MCF 10A (cell line): ENCODE measurements around the gene TUBGCP3. TPM values are rescaled to one million over a fixed set of nuclear protein-coding genes. Genes with fewer than 3 reads are reported as not detected.
A peak's percentile ranks its signal among the peaks of the same experiment; 100 is the strongest.

ENCODE experiments used
- BruUV-seq: library from RNA; stranded (reverse); fragments of 400-500 nt; replicated peaks from 2 replicates; lab custom pipeline; 2021; lab: Mats Ljungman, UMichigan
- CTCF ChIA-PET: fragments of 300-600 bp; sonication (Branson Sonifier 250); formaldehyde crosslinking; extraction: SDS; loops from one replicate; lab custom pipeline; 2021; ENCODE audit warnings: antibody characterized with exemption, inconsistent platforms; lab: Yijun Ruan, JAX
- POLR2A ChIA-PET: fragments of 300-600, 350-650 bp; sonication (Branson Sonifier 250); formaldehyde crosslinking; extraction: SDS; loops from one replicate; lab custom pipeline; 2020; ENCODE audit warnings: antibody characterized with exemption, inconsistent platforms; lab: Yijun Ruan, JAX
- DNase-seq: peaks from one replicate; pipeline ENCODE4 v3.0.0-alpha.2; 2018; ENCODE audit not compliant: unreplicated experiment
- H3K27ac Mint-ChIP-seq: one replicate; pipeline ENCODE4 v1.8.0; 2022; ENCODE audit warnings: mild to moderate bottlenecking, low read depth, mixed read lengths; ENCODE audit not compliant: unreplicated experiment
- H3K27me3 Mint-ChIP-seq: one replicate; pipeline ENCODE4 v1.8.0; 2022; ENCODE audit warnings: mixed read lengths; ENCODE audit not compliant: insufficient read depth, unreplicated experiment
- H3K36me3 Mint-ChIP-seq: one replicate; pipeline ENCODE4 v1.8.0; 2022; ENCODE audit warnings: mild to moderate bottlenecking, moderate library complexity, mixed read lengths; ENCODE audit not compliant: insufficient read depth, unreplicated experiment
- H3K4me1 Mint-ChIP-seq: one replicate; pipeline ENCODE4 v1.8.0; 2022; ENCODE audit warnings: mixed read lengths; ENCODE audit not compliant: insufficient read depth, unreplicated experiment
- H3K4me3 Mint-ChIP-seq: one replicate; pipeline ENCODE4 v1.8.0; 2022; ENCODE audit warnings: mild to moderate bottlenecking, moderate library complexity, mixed read lengths; ENCODE audit not compliant: unreplicated experiment
- H3K9me3 Mint-ChIP-seq: one replicate; pipeline ENCODE4 v1.8.0; 2022; ENCODE audit warnings: mixed read lengths; ENCODE audit not compliant: unreplicated experiment
- intact Hi-C: fragments of 100-400 bp; cut with micrococcal nuclease; formaldehyde crosslinking; loops from 2 replicates; pipeline ENCODE4 v1.14.1; 2022
- total RNA-seq: library from RNA; stranded (reverse); gene quantifications from 2 replicates; pipeline ENCODE4 v1.2.3, GENCODE V29; 2022
- TF ChIP-seq, protein P1 (sequence below): fragments of 200-600 bp; IDR thresholded peaks from one replicate; pipeline ENCODE4 v1.8.0; 2022; ENCODE audit warnings: antibody characterized with exemption, mild to moderate bottlenecking; ENCODE audit not compliant: unreplicated experiment

The TUBGCP3 gene
- total RNA-seq, 1 experiment from 2014 or later = 35.7 TPM

GRCh38 chr13:112510002-112510780, 77.8 kb downstream of the TUBGCP3 start:
- POLR2A ChIA-PET = interaction anchor here (0.6 kb wide), 1 partner anchor 66 kb away, joined by 4 read pairs; no protein-coding TSS in a partner anchor
- DNase-seq = peak; percentile 53
- BruUV-seq = no TSS peak
- intact Hi-C loops = loop anchor here (1.0 to 5.0 kb wide), 3 partner anchors 97 to 1036 kb away; no protein-coding TSS in a partner anchor
- TF ChIP-seq, protein P1, sequence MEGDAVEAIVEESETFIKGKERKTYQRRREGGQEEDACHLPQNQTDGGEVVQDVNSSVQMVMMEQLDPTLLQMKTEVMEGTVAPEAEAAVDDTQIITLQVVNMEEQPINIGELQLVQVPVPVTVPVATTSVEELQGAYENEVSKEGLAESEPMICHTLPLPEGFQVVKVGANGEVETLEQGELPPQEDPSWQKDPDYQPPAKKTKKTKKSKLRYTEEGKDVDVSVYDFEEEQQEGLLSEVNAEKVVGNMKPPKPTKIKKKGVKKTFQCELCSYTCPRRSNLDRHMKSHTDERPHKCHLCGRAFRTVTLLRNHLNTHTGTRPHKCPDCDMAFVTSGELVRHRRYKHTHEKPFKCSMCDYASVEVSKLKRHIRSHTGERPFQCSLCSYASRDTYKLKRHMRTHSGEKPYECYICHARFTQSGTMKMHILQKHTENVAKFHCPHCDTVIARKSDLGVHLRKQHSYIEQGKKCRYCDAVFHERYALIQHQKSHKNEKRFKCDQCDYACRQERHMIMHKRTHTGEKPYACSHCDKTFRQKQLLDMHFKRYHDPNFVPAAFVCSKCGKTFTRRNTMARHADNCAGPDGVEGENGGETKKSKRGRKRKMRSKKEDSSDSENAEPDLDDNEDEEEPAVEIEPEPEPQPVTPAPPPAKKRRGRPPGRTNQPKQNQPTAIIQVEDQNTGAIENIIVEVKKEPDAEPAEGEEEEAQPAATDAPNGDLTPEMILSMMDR = peak; percentile 52
- Mint-ChIP-seq H3K36me3 (peaks cover 37% of the 10 kb centered on the region), H3K4me1 (no peaks in the 10 kb centered on the region), H3K4me3 (no peak overlapping the region), H3K27me3 (no peaks in the 10 kb centered on the region), H3K27ac (peak overlapping the region; percentile 25), H3K9me3 (no peaks in the 10 kb centered on the region)
- CTCF ChIA-PET = interaction anchor here (1.3 kb wide), 1 partner anchor 9 kb away, joined by 5 read pairs; no protein-coding TSS in a partner anchor

DNA sequence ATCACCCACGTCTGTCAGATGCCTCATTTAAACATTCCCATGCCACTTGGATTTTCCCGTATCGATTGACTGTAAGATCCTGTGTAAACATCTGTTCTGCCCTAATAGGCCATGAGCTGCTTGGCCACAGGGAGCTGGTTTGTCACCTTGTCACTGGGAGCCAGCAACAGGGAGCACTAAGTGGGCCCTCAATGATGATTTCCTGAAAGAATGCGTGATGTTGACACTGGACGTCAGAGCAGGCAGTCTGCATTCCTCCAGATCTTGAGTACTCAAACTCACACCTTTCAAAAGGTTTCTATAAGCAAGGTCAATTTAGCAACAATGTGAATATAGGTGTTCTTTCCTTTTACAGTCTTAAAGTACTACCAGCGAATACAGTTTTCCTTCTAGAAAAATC, 78.8 kb downstream of the TUBGCP3 start:
- BruUV-seq = no TSS peak
- intact Hi-C loops = no loop called here
- peaks cover 38% of the 10 kb centered on the region for H3K36me3 Mint-ChIP-seq
- H3K9me3 Mint-ChIP-seq = no peaks in the 10 kb centered on the region
- CTCF ChIA-PET = no interaction called here
- DNase-seq = no peak
- no peaks in the 10 kb centered on the region for H3K4me1 Mint-ChIP-seq
- no peak overlapping the region for H3K4me3 Mint-ChIP-seq
- H3K27ac Mint-ChIP-seq = peak overlapping the region; percentile 10
- TF ChIP-seq, protein P1 = no peak
- POLR2A ChIA-PET = no interaction called here
- H3K27me3 Mint-ChIP-seq = no peaks in the 10 kb centered on the region

- TF ChIP-seq, protein P1 = no peak
- intact Hi-C loops = no loop called here
- Mint-ChIP-seq H3K4me3 (no peak overlapping the region), H3K36me3 (peaks cover 68% of the 10 kb centered on the region), H3K27ac (no peak overlapping the region), H3K9me3 (no peaks in the 10 kb centered on the region), H3K4me1 (no peaks in the 10 kb centered on the region), H3K27me3 (no peaks in the 10 kb centered on the region)
- DNase-seq = no peak
- BruUV-seq = no TSS peak
- ChIA-PET CTCF (interaction anchor here (0.6 kb wide), 2 partner anchors 63 to 179 kb away, joined by 3 read pairs; no protein-coding TSS in a partner anchor), POLR2A (no interaction called here)
Measured at GRCh38 chr13:112506046-112506445, 81.9 kb downstream of the TUBGCP3 start.

DNA sequence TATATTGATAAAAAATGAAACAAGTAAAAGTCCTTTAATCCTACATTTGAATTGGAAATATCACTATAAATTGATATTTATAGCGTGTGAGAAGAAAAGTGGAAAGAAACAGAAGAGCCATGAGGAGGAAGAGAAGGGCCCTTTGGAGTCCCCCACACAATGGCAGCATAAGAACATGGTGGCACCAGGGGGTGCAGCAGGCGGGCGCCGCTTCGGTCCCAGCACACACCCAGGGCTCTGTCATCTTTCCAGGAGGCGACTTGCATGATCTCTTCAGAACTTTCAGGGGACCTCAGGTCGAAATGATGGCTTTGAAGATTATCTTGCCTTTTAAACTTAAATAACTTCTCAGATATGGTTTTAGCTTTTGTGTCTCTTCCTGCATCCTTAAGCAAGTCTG, 91.8 kb downstream of the TUBGCP3 start:
- intact Hi-C loops = no loop called here
- no peak overlapping the region for H3K27ac Mint-ChIP-seq
- H3K27me3 Mint-ChIP-seq = no peaks in the 10 kb centered on the region
- BruUV-seq = no TSS peak
- H3K36me3 Mint-ChIP-seq = peaks cover 48% of the 10 kb centered on the region
- ChIA-PET CTCF (no interaction called here), POLR2A (no interaction called here)
- H3K4me1 Mint-ChIP-seq = no peaks in the 10 kb centered on the region
- no peak for DNase-seq
- no peaks in the 10 kb centered on the region for H3K9me3 Mint-ChIP-seq
- TF ChIP-seq, protein P1 = no peak
- H3K4me3 Mint-ChIP-seq = no peak overlapping the region
